GM19025 (cell line): ENCODE measurements around the gene RELN.
"Not testable (repeated sequence)": the region's sequence is repeated elsewhere in the genome, so short reads cannot be mapped to it uniquely, and the experiment has no call there.

Experiments used
- ATAC-seq: cut with Tn5 transposase; IDR thresholded peaks from one replicate; pipeline ENCODE4 v1.9.1; 2021; ENCODE audit warnings: mild to moderate bottlenecking, low read depth, moderate library complexity; ENCODE audit not compliant: unreplicated experiment

Gene RELN

GRCh38 chr7:103989200-103989784 is at the start of gene RELN:
RELN (minus strand) TSS chr7:103989658; CDS start chr7:103989356, 302 bp downstream.
- ATAC-seq: no peak

GRCh38 chr7:104038136-104038535 is 48.7 kb upstream of the RELN start:
- no peak for ATAC-seq

GRCh38 chr7:104036889-104037288 is 47.4 kb upstream of the RELN start:
- not testable (repeated sequence) for ATAC-seq

- no peak for ATAC-seq
Observed at GRCh38 chr7:104035351-104035750, 45.9 kb upstream of the RELN start.

- no peak for ATAC-seq
Observed at GRCh38 chr7:104034679-104035078, 45.2 kb upstream of the RELN start.

- no peak for ATAC-seq
Observed at GRCh38 chr7:104033837-104034236, 44.4 kb upstream of the RELN start.

DNA sequence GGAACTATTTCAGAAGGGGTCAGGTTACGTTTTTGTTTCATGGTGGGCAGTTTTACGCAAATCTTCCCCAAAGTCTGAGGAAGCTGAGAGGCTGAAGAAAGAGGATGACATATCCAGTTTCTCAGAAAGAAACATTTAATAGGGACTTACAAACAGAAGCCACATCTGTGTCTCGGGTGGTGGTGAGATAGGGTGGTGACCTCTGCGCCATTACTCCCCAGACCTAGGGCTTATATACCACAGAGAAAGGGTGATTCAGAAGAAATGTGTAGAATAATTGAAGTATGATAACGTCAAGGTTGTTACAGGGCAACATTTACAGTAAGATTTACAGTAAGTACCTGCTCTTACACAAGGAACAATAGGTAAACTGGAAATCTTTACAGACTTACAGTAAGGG is 43.0 kb upstream of the RELN start:
- ATAC-seq: no peak

- ATAC-seq: no peak
Observed at GRCh38 chr7:104029765-104030164, 40.3 kb upstream of the RELN start.

- ATAC-seq: no peak
Observed at GRCh38 chr7:104024632-104025031, 35.2 kb upstream of the RELN start.

- ATAC-seq: no peak
Observed at GRCh38 chr7:104023100-104023499, 33.6 kb upstream of the RELN start.

- ATAC-seq: no peak
Observed at GRCh38 chr7:104018425-104018824, 29.0 kb upstream of the RELN start.

DNA sequence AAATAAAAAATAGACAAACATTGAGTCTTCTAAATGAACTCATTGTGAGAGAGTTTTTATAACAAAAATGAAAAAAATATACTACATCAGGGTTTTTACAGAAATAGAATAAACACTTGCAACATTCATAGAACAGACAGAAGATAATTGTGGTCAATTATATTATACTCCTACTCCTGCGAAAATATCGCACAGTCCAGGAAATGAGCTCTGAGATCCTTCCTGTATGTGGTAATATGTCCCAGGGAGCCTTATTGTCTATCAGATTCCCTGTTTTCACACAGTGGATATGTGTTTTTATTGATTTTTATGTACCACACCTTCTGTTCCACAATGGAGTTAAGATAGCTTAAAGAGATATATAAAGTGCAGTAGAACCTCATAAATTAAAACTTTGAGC is 27.5 kb upstream of the RELN start:
- no peak for ATAC-seq

- no peak for ATAC-seq
Observed at GRCh38 chr7:104012835-104013234, 23.4 kb upstream of the RELN start.

GRCh38 chr7:104011829-104012228 is 22.4 kb upstream of the RELN start:
- ATAC-seq: no peak

- no peak for ATAC-seq
Observed at GRCh38 chr7:104010052-104010909, 20.8 kb upstream of the RELN start.

DNA sequence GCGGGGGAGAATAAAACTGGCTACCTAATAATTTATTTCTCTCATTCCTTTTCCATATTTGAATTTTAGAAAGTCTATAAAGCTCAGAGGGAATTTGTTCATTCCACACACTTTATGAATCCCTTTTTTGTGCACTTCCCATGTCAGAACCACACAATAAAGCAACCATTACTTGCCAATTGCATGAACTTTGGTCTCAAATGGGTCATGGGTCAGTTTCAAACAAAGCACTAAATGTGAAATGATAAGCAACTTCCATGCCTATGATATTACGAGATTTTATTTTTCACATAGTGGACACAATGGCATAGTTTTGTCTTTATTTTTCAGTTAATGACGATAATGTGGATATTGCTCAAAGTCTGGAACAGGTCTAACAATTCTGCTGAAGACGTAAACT is 18.6 kb upstream of the RELN start:
- no peak for ATAC-seq

- no peak for ATAC-seq
Observed at GRCh38 chr7:104007614-104008013, 18.2 kb upstream of the RELN start.

DNA sequence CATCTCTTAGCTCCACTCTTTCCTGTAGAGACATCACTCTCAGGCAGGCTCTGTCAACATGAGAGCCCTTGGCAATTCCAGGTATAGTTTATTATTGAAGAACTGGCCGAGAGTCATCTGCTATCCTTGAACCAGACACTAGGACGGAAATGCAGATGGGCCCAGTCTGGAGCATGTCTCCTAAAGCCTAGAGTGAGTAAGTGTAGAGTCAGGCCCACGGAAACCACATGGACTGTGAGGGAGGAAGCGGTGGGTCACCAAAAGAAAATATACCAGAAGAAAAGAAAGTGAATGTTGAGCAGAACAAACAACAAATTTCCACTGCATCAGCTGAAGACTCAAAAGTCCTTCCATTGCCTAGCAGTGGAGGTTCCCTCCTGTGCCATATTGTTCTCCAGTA is 15.7 kb upstream of the RELN start:
- ATAC-seq: no peak

DNA sequence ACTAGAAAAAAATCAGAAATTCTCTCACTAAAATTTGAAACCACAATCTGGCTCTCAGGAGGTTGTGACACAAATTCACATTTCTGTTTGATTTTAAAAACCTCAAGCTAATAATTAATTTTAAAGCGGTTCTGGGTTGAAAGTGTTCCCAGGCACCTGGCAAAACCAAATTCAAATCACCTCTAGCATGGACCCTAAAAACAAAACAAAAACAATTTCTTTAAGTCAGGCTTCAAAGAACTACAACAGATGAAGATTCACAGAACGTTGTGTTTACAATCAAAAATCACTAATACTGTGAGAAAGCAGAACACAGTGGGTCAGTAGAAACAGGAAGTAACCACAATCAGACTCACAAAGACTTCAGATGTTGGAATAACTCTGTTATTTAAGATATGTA is 7.2 kb upstream of the RELN start:
- ATAC-seq: peak; percentile 79

- no peak for ATAC-seq
Observed at GRCh38 chr7:103996017-103996551, 6.6 kb upstream of the RELN start.

GRCh38 chr7:103995554-103995953 is 6.1 kb upstream of the RELN start:
- no peak for ATAC-seq

DNA sequence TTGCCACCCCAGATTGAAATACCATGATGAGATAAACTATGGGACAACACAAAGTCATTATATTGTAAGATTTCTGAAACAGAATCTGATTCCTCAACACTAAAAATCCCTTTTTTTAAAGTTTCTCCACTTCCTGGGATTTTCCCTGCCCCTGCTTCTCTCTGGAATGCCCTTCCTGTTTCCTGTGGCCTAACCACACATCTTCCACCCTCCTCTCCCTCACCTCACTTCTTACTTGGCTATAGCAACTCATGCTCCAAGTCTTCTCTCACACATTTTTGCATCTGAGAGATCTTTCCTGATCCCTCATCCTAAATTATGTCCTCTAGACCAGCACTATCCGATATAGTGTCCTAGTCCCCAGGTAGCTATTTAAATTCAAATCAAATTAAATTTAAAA is 4.1 kb upstream of the RELN start:
- no peak for ATAC-seq
